H9 (cell line): ENCODE data around the gene IFITM1. TPM values are rescaled to one million over a fixed set of nuclear protein-coding genes. Genes with fewer than 3 reads are reported as not detected.

Source experiments
- DNase-seq: peaks from one replicate; pipeline ENCODE4 v3.0.0-alpha.2; 2017
- H2AFZ ChIP-seq: one replicate; pipeline ENCODE4 v1.6.1; 2013; ENCODE audit warnings: mild to moderate bottlenecking, low read length, control low read depth, moderate library complexity
- H2AK5ac ChIP-seq: 2 replicates; pipeline ENCODE4 v1.6.1; 2013; ENCODE audit warnings: low read length, control low read depth, mixed read lengths; ENCODE audit not compliant: insufficient read length
- H2BK120ac ChIP-seq: one replicate; pipeline ENCODE4 v1.6.1; 2013; ENCODE audit warnings: low read depth, mild to moderate bottlenecking, low read length, control low read depth, inconsistent platforms; ENCODE audit not compliant: poor library complexity, severe bottlenecking
- H2BK12ac ChIP-seq: 2 replicates; pipeline ENCODE4 v1.6.1; 2013; ENCODE audit warnings: low read length, control low read depth, mixed read lengths, low read depth; ENCODE audit not compliant: insufficient read length
- H2BK15ac ChIP-seq: 2 replicates; pipeline ENCODE4 v1.6.1; 2013; ENCODE audit warnings: low read depth, low read length, control low read depth
- H2BK20ac ChIP-seq: one replicate; pipeline ENCODE4 v1.6.1; 2013; ENCODE audit warnings: low read depth, mild to moderate bottlenecking, low read length, control low read depth, inconsistent platforms; ENCODE audit not compliant: poor library complexity, severe bottlenecking
- H2BK5ac ChIP-seq: 2 replicates; pipeline ENCODE4 v1.6.1; 2013; ENCODE audit warnings: low read length, control low read depth, mixed read lengths; ENCODE audit not compliant: insufficient read length
- H3K14ac ChIP-seq: 2 replicates; pipeline ENCODE4 v1.6.1; 2013; ENCODE audit warnings: low read length, control low read depth; ENCODE audit not compliant: insufficient read depth
- H3K18ac ChIP-seq: 2 replicates; pipeline ENCODE4 v1.6.1; 2013; ENCODE audit warnings: low read depth, mild to moderate bottlenecking, mixed read lengths, low read length, control low read depth; ENCODE audit not compliant: insufficient read length
- H3K23ac ChIP-seq: 2 replicates; pipeline ENCODE4 v1.6.1; 2013; ENCODE audit warnings: low read length, control low read depth, mixed read lengths, low read depth; ENCODE audit not compliant: insufficient read length
- H3K23me2 ChIP-seq: 2 replicates; pipeline ENCODE4 v1.6.1; 2013; ENCODE audit warnings: low read depth, mild to moderate bottlenecking, mixed read lengths, low read length, control low read depth; ENCODE audit not compliant: insufficient read length, poor library complexity, severe bottlenecking
- H3K27ac ChIP-seq: 2 replicates; pipeline ENCODE4 v1.5.1; 2013; ENCODE audit warnings: low read length, control low read depth, mixed read lengths, low read depth; ENCODE audit not compliant: insufficient read length
- H3K27me3 ChIP-seq: 2 replicates; pipeline ENCODE4 v1.6.1; 2013; ENCODE audit warnings: low read length, control low read depth, inconsistent platforms; ENCODE audit not compliant: insufficient read depth
- H3K4ac ChIP-seq: 2 replicates; pipeline ENCODE4 v1.6.1; 2013; ENCODE audit warnings: low read depth, mild to moderate bottlenecking, control low read depth, inconsistent platforms, low read length, moderate library complexity
- H3K4me1 ChIP-seq: 2 replicates; pipeline ENCODE4 v1.6.1; 2013; ENCODE audit warnings: low read length, control low read depth, inconsistent platforms; ENCODE audit not compliant: insufficient read depth
- H3K4me2 ChIP-seq: 2 replicates; pipeline ENCODE4 v1.6.1; 2013; ENCODE audit warnings: low read length, control low read depth, mixed read lengths; ENCODE audit not compliant: insufficient read length, insufficient read depth
- H3K56ac ChIP-seq: 2 replicates; pipeline ENCODE4 v1.6.1; 2013; ENCODE audit warnings: low read depth, mild to moderate bottlenecking, mixed read lengths, low read length, control low read depth; ENCODE audit not compliant: insufficient read length
- H3K79me1 ChIP-seq: 2 replicates; pipeline ENCODE4 v1.6.1; 2013; ENCODE audit warnings: low read depth, mild to moderate bottlenecking, moderate library complexity, low read length, control low read depth, inconsistent platforms; ENCODE audit not compliant: insufficient read depth, poor library complexity, severe bottlenecking
- H3K79me2 ChIP-seq: 2 replicates; pipeline ENCODE4 v1.6.1; 2013; ENCODE audit warnings: low read length, control low read depth, inconsistent platforms; ENCODE audit not compliant: insufficient read depth
- H3K9ac ChIP-seq: 2 replicates; pipeline ENCODE4 v1.6.1; 2013; ENCODE audit warnings: low read length, control low read depth, mixed read lengths; ENCODE audit not compliant: insufficient read length; ENCODE audit errors: extremely low read depth
- H3K9me3 ChIP-seq: one replicate; pipeline ENCODE4 v1.6.1; 2013; ENCODE audit warnings: low read depth, low read length, inconsistent platforms; ENCODE audit not compliant: control insufficient read depth
- H3T11ph ChIP-seq: one replicate; pipeline ENCODE4 v1.6.1; 2013; ENCODE audit warnings: mild to moderate bottlenecking, low read length, control low read depth, inconsistent platforms
- H4K20me1 ChIP-seq: one replicate; pipeline ENCODE4 v1.6.1; 2013; ENCODE audit not compliant: control insufficient read depth, insufficient read length, insufficient read depth
- H4K5ac ChIP-seq: 2 replicates; pipeline ENCODE4 v1.6.1; 2013; ENCODE audit warnings: low read depth, mild to moderate bottlenecking, mixed read lengths, low read length, control low read depth; ENCODE audit not compliant: insufficient read length
- H4K8ac ChIP-seq: replicated peaks from 2 replicates; pipeline ENCODE4 v1.6.1; 2013; ENCODE audit warnings: low read length, control low read depth, mixed read lengths, low read depth; ENCODE audit not compliant: insufficient read length
- H4K91ac ChIP-seq: 2 replicates; pipeline ENCODE4 v1.6.1; 2013; ENCODE audit warnings: low read depth, mild to moderate bottlenecking, moderate library complexity, mixed read lengths, low read length, control low read depth; ENCODE audit not compliant: insufficient read length
- H3K27ac Mint-ChIP-seq, 3 experiments: 2 replicates in 2 of 3; 3 replicates in 1 of 3; pipeline ENCODE4 v1.8.0; 2020 to 2021; ENCODE audit warnings: mixed read lengths in 3 of 3, mild to moderate bottlenecking in 1 of 3, moderate library complexity in 1 of 3
- H3K27me3 Mint-ChIP-seq: 2 replicates; pipeline ENCODE4 v1.8.0; 2021; ENCODE audit warnings: low read depth, mild to moderate bottlenecking, moderate library complexity, mixed read lengths
- H3K36me3 Mint-ChIP-seq, 3 experiments: 2 replicates in 2 of 3; 3 replicates in 1 of 3; pipeline ENCODE4 v1.8.0; 2020 to 2021; ENCODE audit warnings: low read depth in 3 of 3, mixed read lengths in 3 of 3; ENCODE audit not compliant: insufficient read depth in 1 of 3
- H3K4me1 Mint-ChIP-seq, 2 experiments: 2 replicates each; pipeline ENCODE4 v1.8.0; 2020; ENCODE audit warnings: mixed read lengths in 2 of 2
- H3K4me3 Mint-ChIP-seq, 2 experiments: 2 replicates in 1 of 2; 3 replicates in 1 of 2; pipeline ENCODE4 v1.8.0; 2020 to 2021; ENCODE audit warnings: mild to moderate bottlenecking in 2 of 2, mixed read lengths in 2 of 2, moderate library complexity in 1 of 2
- H3K9me3 Mint-ChIP-seq, 2 experiments: 2 replicates in 1 of 2; 3 replicates in 1 of 2; pipeline ENCODE4 v1.8.0; 2020; ENCODE audit warnings: mild to moderate bottlenecking in 2 of 2, mixed read lengths in 2 of 2, moderate library complexity in 1 of 2
- CTCF ChIP-seq: fragments of 200-600 bp; sonication (generic); conservative IDR thresholded peaks from 3 replicates; pipeline ENCODE4 v1.8.0; 2021; ENCODE audit warnings: antibody characterized with exemption, mild to moderate bottlenecking
- WGBS: extraction: QIAGEN DNeasy Blood & Tissue Kit; methylation state at CpG from one replicate; pipeline ENCODE4 v1.1.7; 2013; ENCODE audit warnings: missing lambda C conversion rate, low lambda C conversion rate, mixed read lengths; ENCODE audit not compliant: insufficient read length; ENCODE audit errors: extremely low coverage; 5-methylcytosine and 5-hydroxymethylcytosine counted together
- total RNA-seq: library from RNA; stranded (reverse); gene quantifications from 2 replicates; pipeline ENCODE4 v1.2.1, GENCODE V29; 2021

IFITM1 gene
- total RNA-seq, 1 experiment from 2014 or later = 500 TPM

DNA sequence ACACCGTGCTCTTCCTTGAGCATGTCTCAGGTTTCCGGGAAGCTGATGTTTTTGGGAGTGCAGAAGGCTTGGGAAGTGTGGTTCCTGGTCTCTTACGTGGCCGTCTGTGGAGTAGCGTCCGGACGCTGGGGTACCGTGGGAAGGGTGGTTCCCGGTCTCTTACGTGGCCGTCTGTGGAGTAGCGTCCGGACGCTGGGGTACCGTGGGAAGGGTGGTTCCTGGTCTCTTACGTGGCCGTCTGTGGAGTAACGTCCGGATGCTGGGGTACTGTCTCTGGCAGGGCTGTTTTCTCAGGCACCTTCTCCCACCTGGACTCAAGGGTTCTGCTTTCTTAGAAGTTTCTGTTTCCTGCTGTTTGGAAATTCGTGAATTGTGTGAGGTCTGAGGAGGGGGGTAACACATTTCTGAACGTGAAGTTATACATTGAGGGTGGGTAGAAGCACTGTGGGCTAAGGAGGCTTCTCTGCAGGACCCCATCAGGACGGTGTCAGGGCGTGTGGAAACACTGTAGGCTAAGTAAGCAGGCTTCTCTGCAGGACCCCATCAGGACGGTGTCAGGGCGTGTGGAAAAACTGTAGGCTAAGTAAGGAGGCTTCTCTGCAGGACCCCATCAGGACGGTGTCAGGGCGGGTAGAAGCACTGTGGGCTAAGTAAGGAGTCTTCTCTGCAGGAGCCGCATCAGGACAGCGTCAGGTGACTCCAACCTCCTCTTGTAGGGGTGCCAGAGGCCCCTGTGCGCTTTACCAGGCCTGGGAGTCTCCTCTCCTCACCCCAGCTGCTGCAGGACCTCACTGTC, 12.2 kb downstream of the IFITM1 start:
- no peak overlapping the region for H3K14ac ChIP-seq
- H3K27ac ChIP-seq = no peak overlapping the region
- H2BK15ac ChIP-seq = no peak overlapping the region
- no peaks in the 10 kb centered on the region for H4K20me1 ChIP-seq
- Mint-ChIP-seq H3K4me3 (no peak overlapping the region; a peak in 1 of 5 replicates), H3K27me3 (peaks cover 1% of the 10 kb centered on the region), H3K36me3 (peaks cover 0 to 10% (median 2%) of the 10 kb centered on the region in 3 experiments; a peak in 3 of 7 replicates), H3K4me1 (peaks cover 23 to 31% of the 10 kb centered on the region in 2 experiments), H3K27ac (peak overlapping the region in 1 of 3 experiments; percentile 92; a peak in 2 of 7 replicates), H3K9me3 (peaks cover 0 to 1% of the 10 kb centered on the region in 2 experiments; a peak in 1 of 5 replicates)
- H3K23me2 ChIP-seq = peaks cover under 1% of the 10 kb centered on the region
- H3K27me3 ChIP-seq = no peaks in the 10 kb centered on the region
- H4K8ac ChIP-seq = no peak overlapping the region
- WGBS = no CpG with 5 or more reads among the region's 30 CpGs
- no peak overlapping the region for H2AFZ ChIP-seq
- no peak overlapping the region for H2AK5ac ChIP-seq
- no peak overlapping the region for H3K23ac ChIP-seq
- H3K18ac ChIP-seq = no peak overlapping the region
- no peak overlapping the region for H2BK20ac ChIP-seq
- DNase-seq = peak; percentile 26
- no peak overlapping the region for H3K9ac ChIP-seq
- no peaks in the 10 kb centered on the region for H3K79me2 ChIP-seq
- no peak overlapping the region for H2BK5ac ChIP-seq
- TF ChIP-seq CTCF = no peak
- H3T11ph ChIP-seq = no peak overlapping the region
- peaks cover 4% of the 10 kb centered on the region; the same call in 1 of the 2 replicates for H3K4me1 ChIP-seq
- H2BK120ac ChIP-seq = no peak overlapping the region
- H4K91ac ChIP-seq = no peak overlapping the region
- H3K4ac ChIP-seq = no peak overlapping the region
- no peak overlapping the region for H4K5ac ChIP-seq
- no peak overlapping the region for H3K4me2 ChIP-seq
- H3K56ac ChIP-seq = no peak overlapping the region
- H3K9me3 ChIP-seq = no peaks in the 10 kb centered on the region
- no peaks in the 10 kb centered on the region for H3K79me1 ChIP-seq
- H2BK12ac ChIP-seq = no peak overlapping the region
